ENCODE results near the gene MBD4. TPM values are rescaled to one million over a fixed set of nuclear protein-coding genes. Genes with fewer than 3 reads are reported as not detected.
"Not testable (repeated sequence)": the region's sequence is repeated elsewhere in the genome, so short reads cannot be mapped to it uniquely, and the experiment has no call there.

Gene MBD4
- total RNA-seq, result 34.9 TPM

DNA sequence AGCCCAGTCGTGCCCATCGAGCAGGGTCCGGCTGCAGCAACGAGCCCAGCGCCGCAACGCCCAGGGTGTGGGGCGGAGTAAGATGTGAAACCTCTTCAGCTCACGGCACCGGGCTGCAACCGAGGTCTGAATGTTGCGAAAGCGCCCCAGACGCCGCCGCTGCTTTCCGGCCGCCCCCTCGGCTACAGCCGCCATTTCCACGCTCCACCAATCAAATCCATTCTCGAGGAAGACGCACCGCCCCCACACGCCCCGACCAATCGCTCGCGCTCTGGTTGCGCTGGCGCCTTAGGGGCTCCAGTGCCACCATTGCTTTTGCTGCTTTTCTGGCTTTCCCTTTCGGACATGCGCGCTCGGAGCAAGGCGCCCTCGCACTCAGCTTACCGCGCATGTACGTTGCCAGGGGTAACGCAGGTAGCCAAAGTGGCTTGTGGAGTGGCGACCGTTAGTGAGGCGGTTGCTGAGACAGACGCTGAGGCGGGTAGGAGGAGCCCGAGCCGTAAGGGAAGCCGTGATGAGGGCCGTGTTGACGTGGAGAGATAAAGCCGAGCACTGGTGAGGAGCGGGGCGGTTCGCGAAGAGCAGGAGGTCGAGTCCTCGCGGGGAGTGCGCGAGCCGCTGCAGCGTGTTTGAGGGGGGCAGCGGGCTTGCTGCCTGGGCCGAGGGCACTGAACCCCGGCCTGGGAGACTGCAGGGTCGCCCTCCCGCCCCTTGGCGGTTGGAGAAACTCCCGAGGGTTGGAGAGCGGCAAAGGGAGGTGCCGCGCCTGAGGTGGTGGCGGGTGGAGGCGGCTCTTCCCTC is at the start of gene MBD4, which contains the start of gene IFT122:
TSS of gene MBD4 (minus strand) at position 132 of the 801 bp plus-strand sequence. CDS start at position 17, 115 bp downstream.
TSS of gene IFT122 (plus strand) at position 408 of the 801 bp plus-strand sequence. CDS start at position 515, 107 bp downstream.
- DNase-seq (ENCODE audit: low spot score), result peak; percentile 98

DNA sequence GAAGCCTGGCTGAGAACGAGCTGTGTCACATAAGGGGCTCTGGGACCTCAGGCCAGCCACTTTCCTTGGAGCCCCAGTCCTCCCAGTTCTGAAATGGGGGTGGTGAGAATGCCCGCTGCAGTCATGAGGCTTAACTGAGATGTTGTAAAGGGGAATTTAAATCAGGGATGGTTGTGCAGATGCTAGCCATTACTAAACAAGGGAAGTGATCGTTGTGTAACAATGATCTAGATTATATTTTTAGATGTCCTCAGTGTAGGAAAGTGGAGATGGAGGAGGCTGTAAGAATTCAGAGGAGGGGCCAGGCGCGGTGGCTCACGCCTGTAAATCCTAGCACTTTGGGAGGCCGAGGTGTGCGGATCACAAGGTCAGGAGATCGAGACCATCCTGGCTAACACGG is 49.5 kb upstream of the MBD4 start:
- not testable (repeated sequence) for DNase-seq (ENCODE audit: low spot score)

DNA sequence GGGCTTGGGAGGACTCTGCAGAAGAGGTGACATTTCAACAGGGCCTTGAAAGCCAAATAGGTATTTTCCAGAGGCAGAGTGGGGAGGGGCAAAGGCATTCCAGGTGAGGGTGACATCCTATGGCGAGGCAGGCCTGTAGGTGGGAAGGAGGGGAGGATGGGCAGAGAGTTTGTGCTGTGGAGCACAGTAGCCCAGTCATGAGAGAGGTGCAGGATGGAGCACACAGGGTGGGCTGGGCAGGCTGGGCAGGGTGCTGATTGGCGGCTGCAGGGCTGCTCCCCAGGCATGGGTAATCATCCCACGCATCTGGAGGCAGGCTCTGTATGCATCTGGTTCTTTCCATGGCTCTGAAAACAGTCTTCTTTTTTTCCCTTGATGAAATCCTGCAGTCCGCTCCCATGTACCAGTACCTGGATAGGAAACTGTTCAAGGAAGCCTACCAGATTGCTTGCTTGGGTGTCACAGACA is 48.2 kb upstream of the MBD4 start:
- DNase-seq (ENCODE audit: low spot score), result not testable (repeated sequence)

DNA sequence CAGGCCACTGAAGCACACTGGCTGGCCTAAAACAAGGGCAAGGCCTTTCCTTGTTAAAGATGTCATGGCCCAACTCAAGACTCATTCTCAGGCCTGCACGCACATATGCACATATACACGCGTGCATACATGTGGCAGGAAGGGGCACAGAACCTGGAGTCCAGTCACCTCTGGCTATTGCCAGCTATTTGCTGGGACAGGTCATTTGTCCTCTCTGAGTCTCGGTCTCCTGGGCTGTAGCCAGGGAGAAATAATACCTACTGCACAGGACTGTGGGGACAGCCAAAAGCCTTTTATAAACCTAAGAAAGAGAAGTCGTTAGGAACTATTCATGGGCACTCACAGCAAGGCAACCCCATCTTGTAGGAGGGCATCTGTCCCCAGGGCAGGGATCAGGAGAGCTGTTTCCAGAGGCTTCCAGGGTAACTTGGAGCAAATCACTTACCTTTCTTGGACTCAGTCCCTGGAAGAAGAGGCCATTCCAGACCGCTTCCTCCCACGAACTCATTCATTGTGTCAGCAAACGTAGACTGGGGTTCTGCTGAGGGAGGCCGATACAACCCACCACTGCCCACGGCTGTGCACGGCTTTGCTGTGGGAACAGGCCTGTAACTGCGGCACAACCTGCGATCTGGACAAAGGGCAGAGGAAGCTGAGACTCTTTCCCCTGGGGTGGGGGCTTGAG is 47.6 kb upstream of the MBD4 start:
- DNase-seq (ENCODE audit: low spot score), result no peak

DNA sequence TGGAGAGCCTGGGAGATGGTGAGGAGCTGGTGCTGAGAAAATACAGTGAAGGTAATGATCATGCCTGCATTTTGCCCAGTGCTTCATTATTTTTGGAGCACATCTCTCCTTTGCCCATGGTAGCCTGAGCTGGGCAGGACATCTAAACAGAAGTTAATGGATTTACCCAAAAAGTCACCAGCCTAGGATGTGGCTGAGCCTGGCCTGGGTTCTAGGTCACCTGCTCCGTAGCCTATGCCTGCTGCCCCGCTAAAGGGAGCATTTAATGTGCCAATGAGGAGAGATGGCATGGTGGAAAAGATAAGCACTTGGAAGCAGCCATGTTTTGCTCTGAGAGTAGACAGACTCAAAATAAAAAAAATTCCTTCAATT is 46.9 kb upstream of the MBD4 start:
- no peak for DNase-seq (ENCODE audit: low spot score)

DNA sequence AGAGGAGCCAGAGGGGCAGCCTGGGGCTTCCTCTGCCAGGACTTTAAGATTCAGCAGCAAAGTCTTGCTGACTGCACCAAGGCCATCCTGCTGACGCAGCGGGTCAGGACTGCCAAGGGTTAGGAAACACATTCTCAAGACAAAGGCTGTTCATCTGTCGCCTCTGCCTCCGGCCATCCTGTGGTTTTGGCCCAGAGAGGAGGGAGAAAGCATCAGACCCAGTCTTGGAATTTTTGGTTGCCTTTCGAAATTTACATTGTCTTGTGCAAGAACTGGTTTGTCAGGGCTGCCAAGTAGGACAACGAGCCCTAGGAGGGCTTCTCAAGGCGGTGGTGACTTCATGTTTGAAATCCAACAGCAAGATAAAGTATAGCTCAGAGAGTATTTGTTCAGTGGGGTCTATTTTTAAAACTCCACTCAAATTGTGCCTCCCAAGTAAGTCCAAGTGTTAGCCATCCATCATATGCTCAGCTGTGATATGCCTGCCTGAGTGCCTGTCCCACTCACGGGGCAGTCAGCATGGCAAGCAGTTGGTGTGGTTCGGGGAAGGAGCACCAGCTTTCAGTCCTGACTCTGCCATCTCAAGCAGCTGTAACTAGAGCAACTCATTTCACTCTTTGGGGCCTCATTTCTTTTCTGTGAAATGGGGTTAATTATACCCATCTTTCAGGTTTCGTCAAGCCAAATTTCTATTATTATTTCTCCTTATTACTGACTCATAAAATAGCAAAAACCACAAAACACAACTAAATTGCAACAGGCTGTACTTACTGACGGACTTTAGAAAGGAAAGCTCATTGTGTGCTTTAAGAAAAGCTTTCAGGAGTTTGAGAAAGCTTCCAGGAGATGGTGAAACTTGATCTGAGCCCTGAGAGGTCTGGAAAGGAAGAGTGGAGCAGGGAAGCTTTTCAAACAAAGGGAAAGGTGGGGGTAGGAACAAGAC is 46.2 kb upstream of the MBD4 start:
- DNase-seq (ENCODE audit: low spot score), result peak; percentile 82

DNA sequence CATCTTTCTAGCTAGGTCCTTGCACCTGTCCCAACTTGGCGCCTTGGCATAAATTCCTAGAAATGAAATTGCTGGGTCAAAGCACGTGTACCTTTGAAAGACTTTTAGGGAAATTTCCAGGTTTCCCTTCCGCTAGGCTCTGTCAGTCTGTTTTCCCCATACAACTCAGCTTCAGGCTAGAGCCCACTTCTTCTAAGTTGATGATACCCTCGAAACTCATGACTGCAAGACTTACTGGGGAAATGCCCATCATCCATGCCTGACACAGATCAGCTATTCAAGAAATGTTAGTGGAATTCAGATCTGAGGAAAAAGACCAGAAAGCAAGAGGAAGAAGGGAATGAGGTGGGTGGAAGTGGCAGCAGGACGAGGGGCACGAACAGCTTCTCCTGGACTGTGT is 45.4 kb upstream of the MBD4 start:
- DNase-seq (ENCODE audit: low spot score), result not testable (repeated sequence)

DNA sequence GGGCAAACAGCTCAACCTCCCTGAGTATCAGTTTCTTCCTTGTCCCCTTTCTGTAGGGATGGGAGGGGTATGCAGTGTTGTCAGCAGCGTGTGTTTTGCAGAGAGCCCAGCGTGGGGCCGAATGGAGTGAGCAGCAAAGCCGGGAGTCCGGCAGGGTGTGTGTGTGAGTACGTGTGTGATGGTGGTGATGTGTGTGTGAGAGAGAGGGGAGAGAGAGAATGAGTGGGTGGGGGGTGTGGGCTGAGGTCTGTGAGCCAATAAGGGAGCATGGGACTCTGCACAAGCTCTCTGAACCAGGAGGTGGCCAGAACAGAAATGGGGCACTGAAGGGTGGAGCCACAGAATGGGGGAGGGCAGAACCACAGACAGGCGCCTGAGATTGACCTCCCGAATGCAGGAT is 44.1 kb upstream of the MBD4 start:
- DNase-seq (ENCODE audit: low spot score), result no peak

DNA sequence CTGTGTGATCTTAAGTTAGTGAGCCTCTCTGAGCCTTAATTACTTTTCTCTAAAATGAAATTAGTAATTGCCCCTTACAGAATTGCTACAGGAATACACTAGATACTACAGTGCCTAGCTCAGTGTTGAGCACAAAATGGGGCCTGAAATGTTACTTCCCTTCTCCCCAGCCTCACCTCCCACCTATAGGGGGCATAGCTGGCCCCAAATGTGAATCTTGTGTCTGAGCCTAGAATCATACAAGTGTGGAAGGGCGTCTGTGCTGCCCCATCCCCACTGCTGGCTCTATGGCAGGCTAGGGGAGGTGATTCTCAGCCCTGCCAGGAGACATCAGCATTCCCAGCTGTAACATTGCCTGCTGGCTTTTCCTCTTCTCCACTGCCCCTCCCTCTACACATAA is 43.0 kb upstream of the MBD4 start:
- no peak for DNase-seq (ENCODE audit: low spot score)

DNA sequence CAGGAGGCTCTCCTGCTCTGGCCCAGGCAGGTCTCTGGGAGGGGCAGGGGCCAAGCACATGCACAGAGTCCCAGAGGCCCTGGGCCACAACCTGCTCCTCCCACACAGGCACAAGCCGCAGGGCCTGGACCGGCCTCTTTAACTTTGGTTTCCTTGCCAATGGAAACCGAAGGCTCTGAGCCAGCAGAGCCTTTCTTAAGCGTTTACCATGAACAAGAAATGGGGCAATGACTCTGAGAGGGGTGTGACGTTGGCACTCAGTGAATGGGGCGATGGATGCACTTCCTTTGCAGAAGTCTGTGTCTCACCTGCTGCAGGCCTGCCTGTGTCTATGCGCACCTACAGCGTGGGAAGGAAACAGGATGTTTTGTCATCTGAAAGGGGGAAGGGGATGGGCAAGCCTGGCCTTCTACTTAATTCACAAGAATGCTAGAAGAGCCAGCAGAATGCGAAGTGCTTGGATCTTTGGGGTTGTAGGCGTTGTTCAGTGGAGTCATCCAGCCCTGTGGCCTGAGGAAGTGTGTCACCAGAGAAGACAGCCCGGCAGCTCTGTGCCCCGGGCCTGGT is 42.1 kb upstream of the MBD4 start:
- no peak for DNase-seq (ENCODE audit: low spot score)

DNA sequence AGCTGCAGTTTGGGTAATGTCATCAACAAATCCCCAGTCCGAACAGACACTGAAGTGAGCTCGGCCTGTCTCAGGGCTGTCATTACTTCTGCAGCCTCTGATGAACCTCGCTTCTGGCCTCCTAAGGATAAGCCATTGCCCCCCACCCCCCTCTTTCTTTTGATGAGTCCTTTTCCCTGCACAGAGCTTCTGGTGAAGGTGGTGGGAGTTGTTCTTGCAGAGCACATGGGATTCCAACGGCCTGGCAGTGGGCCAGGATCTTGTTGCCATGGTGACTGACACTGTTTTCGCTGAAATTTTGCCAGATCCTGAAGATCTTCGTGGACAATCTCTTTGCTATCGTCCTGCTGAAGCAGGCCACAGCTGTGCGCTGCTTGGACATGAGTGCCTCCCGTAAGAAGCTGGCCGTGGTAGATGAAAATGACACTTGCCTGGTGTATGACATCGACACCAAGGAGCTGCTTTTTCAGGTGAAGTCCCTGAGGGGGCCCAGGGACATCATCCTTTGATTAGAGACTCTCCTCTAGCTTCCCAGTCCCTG is 41.5 kb upstream of the MBD4 start:
- DNase-seq (ENCODE audit: low spot score), result not testable (repeated sequence)

DNA sequence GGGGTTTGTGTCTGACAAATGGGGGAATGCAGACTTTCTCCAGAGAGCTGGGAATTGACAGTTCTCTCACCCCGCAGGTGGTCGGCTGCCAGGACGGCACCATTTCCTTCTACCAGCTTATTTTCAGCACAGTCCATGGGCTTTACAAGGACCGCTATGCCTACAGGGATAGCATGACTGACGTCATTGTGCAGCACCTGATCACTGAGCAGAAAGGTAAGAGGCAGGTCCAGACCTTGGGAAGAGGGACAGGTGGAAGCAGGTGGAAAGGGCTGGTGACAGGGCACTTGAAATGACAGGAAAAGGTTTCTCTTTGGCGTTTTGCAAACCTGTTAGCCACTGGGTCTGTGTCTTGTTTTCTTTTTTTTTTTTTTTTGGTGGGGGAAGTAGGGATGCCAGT is 36.8 kb upstream of the MBD4 start:
- no peak for DNase-seq (ENCODE audit: low spot score)

DNA sequence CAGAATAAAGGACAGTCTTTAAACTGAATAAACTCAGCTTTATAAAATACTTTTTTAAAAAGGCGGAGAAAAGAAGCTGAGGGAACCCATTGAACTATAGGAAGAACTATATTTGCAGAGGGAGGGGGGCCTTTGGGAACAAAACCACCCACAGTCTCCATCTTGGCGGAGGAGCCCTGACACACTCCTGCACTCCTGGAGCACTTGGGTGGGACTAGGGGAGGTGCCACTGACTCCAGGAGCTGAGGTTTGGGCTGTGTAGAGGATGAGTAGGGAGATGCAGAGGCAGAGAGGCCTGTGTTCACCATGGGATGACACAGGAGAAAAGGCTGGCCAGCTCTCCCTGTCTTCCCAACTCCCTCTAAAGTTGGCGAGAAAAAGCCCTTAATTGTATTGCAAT is 36.1 kb upstream of the MBD4 start:
- DNase-seq (ENCODE audit: low spot score), result no peak

DNA sequence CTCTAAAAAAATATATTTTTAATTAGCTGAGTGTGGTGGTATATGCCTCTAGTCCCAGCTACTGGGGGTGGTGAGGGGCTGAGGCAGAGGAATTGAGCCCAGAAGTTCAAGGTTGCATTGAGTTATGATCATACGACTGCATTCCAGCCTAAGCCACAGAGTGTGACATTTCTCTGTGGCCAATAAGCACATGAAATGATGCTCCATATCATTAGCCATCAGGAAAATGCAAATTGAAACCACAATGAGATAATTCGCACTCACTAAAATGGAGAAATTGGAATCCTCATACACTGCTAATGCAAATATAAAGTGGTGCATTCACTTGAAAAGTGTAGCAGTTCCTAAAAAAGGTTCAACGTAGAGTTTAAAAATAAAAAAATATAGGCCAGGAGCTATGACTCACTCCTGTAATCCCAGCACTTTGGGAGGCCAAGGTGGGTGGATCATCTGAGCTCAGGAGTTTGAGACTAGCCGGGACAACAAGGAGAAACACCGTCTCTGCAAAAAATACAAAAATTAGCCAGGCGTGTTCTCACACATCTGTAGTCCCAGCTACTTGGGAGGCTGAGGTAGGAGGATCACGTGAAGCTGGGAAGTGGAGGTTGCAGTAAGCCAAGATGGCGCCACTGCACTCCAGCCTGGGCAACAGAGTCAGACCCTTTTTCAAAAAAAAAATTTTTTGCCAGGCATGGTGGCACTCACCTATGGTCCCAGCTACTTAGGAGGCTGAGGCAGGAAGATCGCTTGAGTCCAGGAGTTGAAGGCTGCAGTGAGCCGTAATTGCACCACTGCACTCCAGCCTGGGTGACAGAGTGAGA is 35.4 kb upstream of the MBD4 start:
- no peak for DNase-seq (ENCODE audit: low spot score)

DNA sequence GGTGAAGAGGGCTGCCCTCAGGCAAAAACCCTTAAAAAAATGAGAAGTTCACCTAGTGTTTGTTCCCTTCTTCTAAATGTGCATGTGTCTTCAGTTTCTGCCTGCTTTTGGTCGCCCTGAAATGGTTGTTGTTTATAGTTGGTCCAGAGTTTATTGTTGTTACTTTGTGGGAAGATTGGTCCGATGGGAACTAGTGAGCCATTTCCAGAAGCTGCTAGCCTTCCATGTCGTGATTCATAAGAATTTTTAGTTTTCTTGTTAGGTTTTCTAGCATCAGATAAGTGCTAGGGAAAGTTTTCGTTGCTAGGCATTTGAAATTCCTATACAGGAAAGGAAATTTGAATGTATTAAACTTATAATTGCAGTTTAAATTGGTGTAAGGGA is 34.0 kb upstream of the MBD4 start:
- DNase-seq (ENCODE audit: low spot score), result no peak

DNA sequence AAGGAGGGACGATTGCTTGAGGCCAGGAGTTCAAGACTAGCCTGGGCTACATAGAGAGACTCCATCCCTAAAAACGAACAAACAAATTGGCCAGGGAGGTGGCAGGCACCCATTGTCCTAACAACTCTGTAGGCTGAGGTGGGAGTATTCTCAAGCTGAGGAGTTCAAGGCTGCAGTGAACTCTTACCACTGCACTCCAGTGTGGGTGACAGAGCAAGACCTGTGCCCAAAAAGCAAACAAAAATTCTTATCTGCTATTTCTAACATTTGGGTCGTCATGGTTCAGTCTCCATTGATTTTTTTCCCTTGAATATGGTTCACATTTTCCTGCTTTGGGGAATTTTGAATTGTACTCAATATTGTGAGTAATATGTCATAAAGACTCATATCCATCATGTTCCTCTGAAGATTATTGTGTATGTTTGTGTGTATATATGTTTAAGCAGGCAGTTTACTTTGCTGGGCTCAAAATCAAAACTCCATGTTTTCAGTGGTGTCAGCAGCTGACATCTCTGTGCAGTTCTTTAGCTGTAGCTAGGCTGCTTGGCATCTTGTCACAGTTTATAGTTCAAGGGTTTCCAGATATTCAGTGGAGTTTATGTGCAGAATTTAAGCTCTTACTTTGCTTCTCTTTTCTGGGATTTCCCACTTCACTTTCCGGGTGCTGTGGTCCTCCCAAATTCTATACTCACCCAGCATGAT is 33.5 kb upstream of the MBD4 start:
- no peak for DNase-seq (ENCODE audit: low spot score)

DNA sequence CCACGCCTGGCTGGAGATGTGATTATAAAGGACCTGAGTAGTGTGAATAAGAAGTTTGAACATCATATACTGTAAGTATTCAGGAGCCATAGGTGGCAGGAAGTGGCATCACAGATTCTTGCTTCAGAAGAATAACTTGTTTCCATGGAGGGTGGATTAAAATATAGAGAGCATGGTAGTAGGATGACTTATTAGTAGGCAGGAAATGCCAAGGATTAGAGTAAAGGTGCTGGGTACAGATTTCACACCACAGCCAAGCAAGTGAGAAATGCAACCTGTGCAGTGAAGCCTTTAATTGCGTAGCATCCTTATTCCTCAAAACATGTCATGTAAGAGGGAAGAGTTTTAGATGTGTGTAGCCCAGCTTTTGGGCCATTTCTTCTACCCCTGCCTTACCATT is 31.1 kb upstream of the MBD4 start:
- DNase-seq (ENCODE audit: low spot score), result no peak

DNA sequence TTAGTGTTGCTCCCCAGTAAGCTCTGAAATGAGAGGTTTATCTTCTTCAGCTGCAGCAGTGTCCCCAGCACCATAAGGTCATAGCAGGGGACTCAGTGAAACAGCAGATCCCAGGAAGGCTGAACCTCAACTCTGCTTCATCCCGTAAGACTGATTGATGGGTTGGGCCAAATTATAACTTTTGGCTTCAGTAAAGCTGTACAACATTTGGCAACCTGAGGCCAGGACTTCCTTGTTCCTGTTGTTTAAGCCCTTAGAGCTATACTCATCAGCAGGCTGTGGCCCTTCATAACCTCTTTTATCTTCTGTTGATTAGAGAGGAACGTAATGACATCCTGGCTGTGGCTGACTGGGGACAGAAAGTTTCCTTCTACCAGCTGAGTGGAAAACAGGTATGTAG is 29.3 kb upstream of the MBD4 start:
- peak; percentile 21 for DNase-seq (ENCODE audit: low spot score)

DNA sequence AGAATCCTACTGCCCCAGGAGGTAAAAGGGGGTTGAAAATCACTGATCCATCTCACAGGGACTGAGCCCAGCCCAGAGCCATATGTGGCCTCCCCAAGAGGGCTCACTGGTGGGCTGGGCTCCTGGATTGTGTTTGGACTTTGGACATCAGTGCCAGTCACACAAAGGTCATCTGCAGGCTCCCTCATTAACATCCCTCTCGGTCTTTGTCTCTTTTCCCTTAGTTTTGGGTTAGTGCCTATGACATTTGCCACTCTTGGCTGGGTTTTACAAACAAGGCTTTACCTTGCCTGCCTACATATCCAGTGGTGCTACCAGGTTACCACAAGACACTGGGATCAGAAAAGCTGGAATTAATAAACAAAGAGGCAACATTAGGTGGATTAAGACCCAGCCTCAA is 28.2 kb upstream of the MBD4 start:
- no peak for DNase-seq (ENCODE audit: low spot score)

DNA sequence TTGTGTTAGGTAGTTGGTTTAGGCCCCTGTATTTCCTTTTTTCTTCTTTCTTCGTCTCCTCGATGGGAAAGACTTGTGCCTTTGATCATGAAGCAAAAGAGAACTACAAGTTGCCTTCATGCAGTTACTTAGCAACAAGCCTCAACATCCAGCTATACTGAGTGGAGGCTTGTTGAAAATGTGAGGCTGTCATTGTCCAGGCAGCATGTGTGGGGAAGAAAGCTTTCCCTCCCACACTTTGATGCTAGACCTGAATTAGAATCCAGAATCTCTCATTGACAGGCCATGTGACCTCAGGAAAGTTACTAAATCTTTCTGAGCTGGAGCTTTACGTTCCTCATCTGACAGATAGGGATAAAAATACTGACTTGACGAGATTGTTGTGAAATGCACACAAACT is 24.0 kb upstream of the MBD4 start:
- no peak for DNase-seq (ENCODE audit: low spot score)

All from mucosa of gallbladder (tissue), 1 donor.